Fibroblast of pulmonary artery (primary cell): Measurements from ENCODE around the gene MAB21L4.
A peak's percentile ranks its signal among the peaks of the same experiment; 100 is the strongest.

Experiments used
- DNase-seq: peaks from one replicate; pipeline ENCODE4 v3.0.0-alpha.2; 2010; ENCODE audit warnings: low read depth
- H3K4me3 ChIP-seq: replicated peaks from 2 replicates; pipeline ENCODE4 v1.5.1; 2011; ENCODE audit warnings: low read depth, mild to moderate bottlenecking, control low read depth, low read length, moderate library complexity
- TF ChIP-seq, protein P1 (sequence below): IDR thresholded peaks from 2 replicates; pipeline ENCODE4 v1.5.1; 2011; ENCODE audit warnings: mild to moderate bottlenecking, control low read depth, low read length, inconsistent platforms; ENCODE audit errors: missing control alignments

Gene MAB21L4

DNA sequence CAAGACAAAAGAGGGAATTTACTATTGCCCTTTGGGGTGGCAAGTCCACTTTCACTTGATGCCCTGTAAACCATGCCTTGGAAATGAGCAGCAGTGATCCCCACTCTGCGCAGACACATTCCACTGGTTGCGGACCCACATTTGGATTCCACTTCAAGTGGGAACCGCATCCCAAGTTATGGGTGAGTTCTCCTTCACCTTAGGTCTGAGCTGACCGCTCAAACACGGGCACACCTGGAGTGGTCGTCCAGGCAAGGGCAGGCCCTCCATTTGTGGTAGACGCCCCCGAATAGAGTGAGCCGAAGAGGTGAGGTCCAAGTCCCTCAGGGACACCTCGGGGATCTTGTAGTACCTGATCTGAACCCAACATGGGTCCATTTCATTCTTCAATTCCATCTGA is 37.1 kb downstream of the MAB21L4 start:
- no peak for DNase-seq
- TF ChIP-seq, protein P1, sequence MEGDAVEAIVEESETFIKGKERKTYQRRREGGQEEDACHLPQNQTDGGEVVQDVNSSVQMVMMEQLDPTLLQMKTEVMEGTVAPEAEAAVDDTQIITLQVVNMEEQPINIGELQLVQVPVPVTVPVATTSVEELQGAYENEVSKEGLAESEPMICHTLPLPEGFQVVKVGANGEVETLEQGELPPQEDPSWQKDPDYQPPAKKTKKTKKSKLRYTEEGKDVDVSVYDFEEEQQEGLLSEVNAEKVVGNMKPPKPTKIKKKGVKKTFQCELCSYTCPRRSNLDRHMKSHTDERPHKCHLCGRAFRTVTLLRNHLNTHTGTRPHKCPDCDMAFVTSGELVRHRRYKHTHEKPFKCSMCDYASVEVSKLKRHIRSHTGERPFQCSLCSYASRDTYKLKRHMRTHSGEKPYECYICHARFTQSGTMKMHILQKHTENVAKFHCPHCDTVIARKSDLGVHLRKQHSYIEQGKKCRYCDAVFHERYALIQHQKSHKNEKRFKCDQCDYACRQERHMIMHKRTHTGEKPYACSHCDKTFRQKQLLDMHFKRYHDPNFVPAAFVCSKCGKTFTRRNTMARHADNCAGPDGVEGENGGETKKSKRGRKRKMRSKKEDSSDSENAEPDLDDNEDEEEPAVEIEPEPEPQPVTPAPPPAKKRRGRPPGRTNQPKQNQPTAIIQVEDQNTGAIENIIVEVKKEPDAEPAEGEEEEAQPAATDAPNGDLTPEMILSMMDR = no peak

DNA sequence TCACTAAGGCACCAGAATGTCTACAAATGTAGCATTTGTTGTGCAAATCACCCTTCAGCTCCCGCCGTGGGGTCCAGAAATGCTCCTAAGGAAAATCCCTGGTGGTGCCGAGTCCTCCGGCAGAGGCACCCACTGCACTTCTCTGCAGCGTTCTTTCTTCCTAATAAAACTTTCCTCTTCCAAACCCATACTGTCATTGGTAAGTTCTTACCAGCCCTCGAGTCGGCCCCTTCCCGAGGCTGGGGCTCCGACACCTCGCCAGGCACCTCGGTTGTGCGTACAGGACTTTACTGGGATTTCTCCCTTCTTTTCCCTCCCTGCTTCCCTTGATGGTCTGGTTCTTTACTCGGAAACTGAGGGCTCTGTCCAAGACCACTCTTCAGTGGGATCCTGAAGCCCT is 37.6 kb downstream of the MAB21L4 start:
- TF ChIP-seq, protein P1 = no peak
- no peak for DNase-seq
- no peak overlapping the region for H3K4me3 ChIP-seq

More for the DNA sequence above, 37.1 kb downstream of the MAB21L4 start:
- no peak overlapping the region for H3K4me3 ChIP-seq

DNA sequence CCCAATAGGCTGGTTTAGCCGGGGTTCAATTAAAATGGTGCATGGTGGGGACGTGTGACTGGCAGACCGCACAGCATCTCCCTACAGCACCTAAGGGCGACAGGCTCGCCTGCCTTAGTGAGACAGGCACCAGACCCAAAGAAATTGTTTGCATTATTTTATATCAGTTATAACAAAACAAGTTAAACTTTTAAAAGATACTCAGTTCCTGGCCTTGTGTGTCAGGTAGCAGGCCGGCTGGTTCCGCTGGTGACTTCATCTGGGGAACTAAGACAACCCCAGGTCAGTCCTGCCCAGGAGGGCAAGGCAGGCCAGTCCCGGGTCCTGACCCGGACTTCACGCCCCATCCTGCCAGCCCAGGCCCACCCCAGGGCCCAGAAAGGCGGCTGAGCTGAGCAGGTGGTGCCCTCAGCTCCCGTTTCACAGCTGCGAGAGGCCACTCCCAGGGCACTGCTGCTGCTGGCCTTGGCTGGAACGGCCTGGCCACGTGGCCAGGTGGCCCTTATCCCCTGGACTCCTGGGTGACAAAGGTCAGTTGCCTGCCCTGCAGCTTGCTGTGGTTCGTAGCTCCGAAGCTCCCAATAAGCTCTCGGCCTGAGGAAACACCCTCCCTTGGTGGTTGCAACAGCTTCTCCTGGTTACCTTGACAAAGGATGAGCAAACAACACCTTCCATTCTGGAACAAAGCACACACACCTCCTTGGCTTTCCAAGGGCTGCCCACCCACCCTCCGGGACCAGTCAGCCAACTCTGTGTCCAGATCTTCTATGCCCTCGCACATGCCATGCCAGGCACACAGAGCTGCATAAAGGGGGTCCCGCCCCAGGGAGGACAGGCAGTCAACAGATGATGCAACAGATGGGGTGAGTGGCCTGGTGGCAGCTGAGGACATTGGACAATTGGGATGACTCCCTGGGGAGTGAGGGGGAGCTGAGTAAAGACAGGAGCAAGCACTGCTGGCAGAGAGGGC is 38.6 kb downstream of the MAB21L4 start:
- TF ChIP-seq, protein P1 = no peak
- H3K4me3 ChIP-seq = no peak overlapping the region
- no peak for DNase-seq

DNA sequence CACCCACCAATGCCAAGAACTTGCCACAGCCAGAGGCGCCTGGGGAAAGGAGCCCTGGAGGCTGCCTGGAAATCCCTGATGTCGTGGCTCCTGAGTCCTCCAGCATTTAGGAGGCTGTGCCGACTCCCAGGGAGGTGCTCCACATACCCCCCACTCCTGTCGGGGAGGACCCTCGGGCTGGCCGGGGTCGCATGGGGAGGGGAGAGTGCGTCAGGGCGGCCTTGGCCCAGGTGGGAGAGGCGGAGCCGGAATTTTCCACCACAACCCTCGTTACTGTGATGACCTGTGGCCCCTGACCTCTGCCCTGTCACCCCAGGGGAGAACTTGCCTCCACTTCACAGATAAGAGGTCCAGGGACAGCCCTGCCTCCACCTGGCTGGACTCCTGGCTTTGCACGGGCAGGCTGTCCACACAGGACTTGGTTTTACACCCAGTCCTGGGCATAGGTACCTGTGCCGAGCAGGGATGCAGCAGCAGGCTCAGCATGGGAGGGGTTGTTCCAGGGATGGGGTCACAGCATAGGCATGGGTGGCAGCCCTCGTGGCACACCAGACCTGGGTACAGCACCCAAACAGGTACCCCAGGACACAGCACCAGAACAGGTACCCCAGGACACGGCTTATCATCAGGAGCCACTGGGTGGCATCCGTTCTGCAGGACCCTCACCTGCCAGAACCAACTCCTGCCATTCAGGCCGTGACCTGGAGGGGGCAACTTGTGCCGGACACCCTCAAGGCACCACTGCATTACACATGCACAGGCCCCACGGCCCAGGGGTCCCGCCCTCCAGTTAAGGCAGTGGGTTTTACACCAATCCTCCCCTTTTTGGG is 39.6 kb downstream of the MAB21L4 start:
- peak; percentile 5 for DNase-seq
- H3K4me3 ChIP-seq = no peak overlapping the region
- TF ChIP-seq, protein P1 = peak; percentile 15

DNA sequence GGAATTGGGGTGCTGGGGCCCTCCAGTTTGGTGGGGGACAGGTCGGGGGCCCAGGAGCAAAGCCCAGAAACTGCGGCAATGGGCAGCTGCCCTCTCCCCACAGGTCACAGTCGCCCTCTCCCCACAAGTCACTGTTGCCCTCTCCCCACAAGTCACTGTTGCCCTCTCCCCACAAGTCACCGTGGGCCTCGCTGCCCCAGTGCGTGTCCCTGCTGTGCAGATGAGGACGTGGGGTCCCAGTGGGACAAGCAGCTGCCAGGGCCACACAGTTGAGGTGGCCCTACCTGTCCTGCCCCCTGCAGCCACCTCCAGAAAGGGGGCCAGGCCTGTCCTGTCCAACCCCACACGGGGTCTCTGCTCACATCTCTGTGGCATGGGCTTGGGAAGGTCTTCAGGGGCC is 40.3 kb downstream of the MAB21L4 start:
- H3K4me3 ChIP-seq = no peak overlapping the region
- TF ChIP-seq, protein P1 = no peak
- no peak for DNase-seq

DNA sequence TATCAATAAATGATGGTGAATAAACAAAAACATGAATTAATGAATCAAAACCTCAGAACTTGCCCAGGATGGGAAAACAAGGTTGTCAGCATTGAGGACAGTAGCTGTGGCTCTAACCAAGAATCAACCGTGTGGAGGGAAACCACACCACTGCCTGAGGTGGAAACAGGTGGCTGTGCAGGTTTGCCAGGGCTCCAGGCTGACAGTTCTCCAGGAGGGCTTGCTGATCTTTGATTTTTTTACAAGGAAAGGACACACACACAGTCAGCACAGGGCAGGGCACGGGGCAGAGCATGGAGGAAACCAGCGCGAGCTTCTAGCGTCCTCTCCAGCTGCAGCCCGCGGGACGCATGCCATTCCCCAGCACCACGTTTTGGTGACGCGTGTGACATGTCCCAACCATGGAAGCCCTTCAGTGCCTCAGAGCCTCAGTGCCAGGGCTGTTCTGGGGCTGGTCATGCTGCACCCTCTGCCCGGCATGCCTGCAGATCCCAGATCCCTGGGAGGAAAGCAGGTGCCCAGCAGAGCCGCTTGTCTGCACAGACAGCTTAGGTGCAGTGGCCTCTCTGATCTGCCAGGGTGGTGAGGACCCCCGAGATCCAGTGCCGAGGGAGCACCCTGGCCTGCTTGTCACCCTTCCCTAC is 43.2 kb downstream of the MAB21L4 start:
- TF ChIP-seq, protein P1 = no peak
- no peak for DNase-seq
- no peak overlapping the region for H3K4me3 ChIP-seq
